Measurements from ENCODE around the gene COPS9.

COPS9 gene

GRCh38 chr2:240136013-240136670, at the start of gene COPS9:
Gene COPS9, minus strand, starts transcription at chr2:240136305. Its CDS starts 21 bp downstream, at chr2:240136284.
- peak; percentile 83 for DNase-seq (ENCODE audit: low spot score)

GRCh38 chr2:240184656-240185055, 48.6 kb upstream of the COPS9 start:
- DNase-seq (ENCODE audit: low spot score): no peak

- DNase-seq (ENCODE audit: low spot score): no peak
These were observed 47.9 kb upstream of the COPS9 start for GRCh38 chr2:240183875-240184590.

GRCh38 chr2:240183006-240183874, 47.1 kb upstream of the COPS9 start:
- DNase-seq (ENCODE audit: low spot score): no peak

GRCh38 chr2:240182476-240182875, 46.4 kb upstream of the COPS9 start:
- DNase-seq (ENCODE audit: low spot score): no peak

- no peak for DNase-seq (ENCODE audit: low spot score)
These were observed 45.9 kb upstream of the COPS9 start for GRCh38 chr2:240182001-240182400.

- no peak for DNase-seq (ENCODE audit: low spot score)
These were observed 44.0 kb upstream of the COPS9 start for GRCh38 chr2:240179941-240180666.

- no peak for DNase-seq (ENCODE audit: low spot score)
These were observed 43.2 kb upstream of the COPS9 start for GRCh38 chr2:240179186-240179815.

- no peak for DNase-seq (ENCODE audit: low spot score)
These were observed 42.5 kb upstream of the COPS9 start for GRCh38 chr2:240178564-240178963.

- DNase-seq (ENCODE audit: low spot score): no peak
These were observed 38.4 kb upstream of the COPS9 start for GRCh38 chr2:240174496-240174895.

GRCh38 chr2:240172071-240172895, 36.2 kb upstream of the COPS9 start:
- no peak for DNase-seq (ENCODE audit: low spot score)

- DNase-seq (ENCODE audit: low spot score): no peak
These were observed 34.8 kb upstream of the COPS9 start for GRCh38 chr2:240170883-240171282.

GRCh38 chr2:240170354-240170735, 34.2 kb upstream of the COPS9 start:
- no peak for DNase-seq (ENCODE audit: low spot score)

- no peak for DNase-seq (ENCODE audit: low spot score)
These were observed 33.6 kb upstream of the COPS9 start for GRCh38 chr2:240169486-240170353.

GRCh38 chr2:240168546-240169361, 32.6 kb upstream of the COPS9 start:
- no peak for DNase-seq (ENCODE audit: low spot score)

GRCh38 chr2:240168041-240168440, 31.9 kb upstream of the COPS9 start:
- DNase-seq (ENCODE audit: low spot score): no peak

GRCh38 chr2:240167588-240167880, 31.4 kb upstream of the COPS9 start:
- no peak for DNase-seq (ENCODE audit: low spot score)

GRCh38 chr2:240166761-240167587, 30.9 kb upstream of the COPS9 start:
- DNase-seq (ENCODE audit: low spot score): no peak

Measured in COLO829 (cell line).